ENCODE data around the gene ADAMTS7. TPM values are rescaled to one million over a fixed set of nuclear protein-coding genes. Genes with fewer than 3 reads are reported as not detected.

Gene ADAMTS7
- total and polyA plus RNA-seq, 2 of the 13 experiments (the other 11 are each of a cell fraction or from before 2014, with no cell fraction given): 0.09 to 0.12 TPM

- no peaks in the 10 kb centered on the region for H3K4me1 ChIP-seq (ENCODE audit: insufficient read depth, low read length)
- BruUV-seq (replicated peaks): no TSS peak
- H3K4me3 ChIP-seq (replicated peaks in 1 of 3; ENCODE audit: insufficient read depth in 1 of 3, low read depth in 2 of 3, low read length in 3 of 3): no peak overlapping the region
- H2AFZ ChIP-seq (ENCODE audit: low read length): no peak overlapping the region
- H3K27me3 ChIP-seq (ENCODE audit: control insufficient read depth in 1 of 2, insufficient read depth in 2 of 2, low read length in 2 of 2): no peaks in the 10 kb centered on the region; a peak in 1 of 5 replicates
- intact Hi-C loops (cut with micrococcal nuclease; ENCODE audit: unreplicated experiment) (no loop called here), in situ Hi-C loops (cut with HindIII; ENCODE audit: extremely low pct_ligation_motif_present, low pct_unique_long_range_greater_than_20kb) (loop anchor here (10.0 kb wide), 1 partner anchor 414 kb away; no protein-coding TSS in a partner anchor)
- POLR2A ChIA-PET: no interaction called here
- ATAC-seq (no peak), DNase-seq (ENCODE audit: low spot score) (no peak), FAIRE-seq (no peak)
- H3K27ac ChIP-seq (ENCODE audit: extremely low read length, insufficient read depth, low read length): no peak overlapping the region
- no peaks in the 10 kb centered on the region for H3K79me2 ChIP-seq (ENCODE audit: insufficient read depth, low read length)
- CTCF ChIA-PET (ENCODE audit: low intra/inter-chr PET ratio, low total read pairs): no interaction called here
- no peaks in the 10 kb centered on the region for H3K36me3 ChIP-seq (replicated peaks in 1 of 2; ENCODE audit: control insufficient read depth in 1 of 2, insufficient read depth in 2 of 2, low read length in 2 of 2)
- no peaks in the 10 kb centered on the region for H3K9me3 ChIP-seq (ENCODE audit: low read length)
- 46% methylated on average over 2 of the region's 2 CpGs for WGBS (ENCODE audit: low lambda C conversion rate)
- no peak for TF ChIP-seq ZNF878 (CRISPR knock-in tag; IDR thresholded peaks at IDR 0.05)
- no peak for TF ChIP-seq BORCS8-MEF2B (CRISPR knock-in tag; IDR thresholded peaks at IDR 0.05)
- no peak for TF ChIP-seq ZNF138 (CRISPR knock-in tag; IDR thresholded peaks at IDR 0.05; ENCODE audit: low read depth)
- no peak for TF ChIP-seq CREM (IDR thresholded peaks at IDR 0.05)
- TF ChIP-seq CREM (CRISPR knock-in tag; IDR thresholded peaks at IDR 0.05): no peak
- no peak for TF ChIP-seq NFIC (IDR thresholded peaks at IDR 0.05; ENCODE audit: low read length)
- TF ChIP-seq NFRKB (IDR thresholded peaks at IDR 0.05): no peak
- TF ChIP-seq TEF (CRISPR knock-in tag; IDR thresholded peaks at IDR 0.05): no peak
- TF ChIP-seq CHD4 (IDR thresholded peaks at IDR 0.05; ENCODE audit: borderline replicate concordance, low read length): no peak
- TF ChIP-seq, protein P1, sequence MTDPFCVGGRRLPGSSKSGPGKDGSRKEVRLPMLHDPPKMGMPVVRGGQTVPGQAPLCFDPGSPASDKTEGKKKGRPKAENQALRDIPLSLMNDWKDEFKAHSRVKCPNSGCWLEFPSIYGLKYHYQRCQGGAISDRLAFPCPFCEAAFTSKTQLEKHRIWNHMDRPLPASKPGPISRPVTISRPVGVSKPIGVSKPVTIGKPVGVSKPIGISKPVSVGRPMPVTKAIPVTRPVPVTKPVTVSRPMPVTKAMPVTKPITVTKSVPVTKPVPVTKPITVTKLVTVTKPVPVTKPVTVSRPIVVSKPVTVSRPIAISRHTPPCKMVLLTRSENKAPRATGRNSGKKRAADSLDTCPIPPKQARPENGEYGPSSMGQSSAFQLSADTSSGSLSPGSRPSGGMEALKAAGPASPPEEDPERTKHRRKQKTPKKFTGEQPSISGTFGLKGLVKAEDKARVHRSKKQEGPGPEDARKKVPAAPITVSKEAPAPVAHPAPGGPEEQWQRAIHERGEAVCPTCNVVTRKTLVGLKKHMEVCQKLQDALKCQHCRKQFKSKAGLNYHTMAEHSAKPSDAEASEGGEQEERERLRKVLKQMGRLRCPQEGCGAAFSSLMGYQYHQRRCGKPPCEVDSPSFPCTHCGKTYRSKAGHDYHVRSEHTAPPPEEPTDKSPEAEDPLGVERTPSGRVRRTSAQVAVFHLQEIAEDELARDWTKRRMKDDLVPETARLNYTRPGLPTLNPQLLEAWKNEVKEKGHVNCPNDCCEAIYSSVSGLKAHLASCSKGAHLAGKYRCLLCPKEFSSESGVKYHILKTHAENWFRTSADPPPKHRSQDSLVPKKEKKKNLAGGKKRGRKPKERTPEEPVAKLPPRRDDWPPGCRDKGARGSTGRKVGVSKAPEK (CRISPR knock-in tag; IDR thresholded peaks at IDR 0.05; ENCODE audit: borderline replicate concordance): no peak
- TF ChIP-seq ZSCAN22 (CRISPR knock-in tag; IDR thresholded peaks at IDR 0.05): no peak
- no peak for TF ChIP-seq CBX2 (IDR thresholded peaks at IDR 0.05; ENCODE audit: low read depth, low read length)
- no peak for TF ChIP-seq CBX2 (CRISPR knock-in tag; IDR thresholded peaks at IDR 0.05; ENCODE audit: low read depth)
- no peak for TF ChIP-seq YEATS4 (CRISPR knock-in tag; IDR thresholded peaks at IDR 0.05; ENCODE audit: borderline replicate concordance)
- no peak for TF ChIP-seq ATF7 (IDR thresholded peaks at IDR 0.05)
- no peak for TF ChIP-seq ATF7 (CRISPR knock-in tag; IDR thresholded peaks at IDR 0.05)
- no peak overlapping the region for H3K9ac ChIP-seq (ENCODE audit: insufficient read depth, low read depth, low read length)
- H4K20me1 ChIP-seq (ENCODE audit: insufficient read depth, low read length): no peaks in the 10 kb centered on the region
- no peak overlapping the region for H3K4me2 ChIP-seq (ENCODE audit: low read depth, low read length)
Observed at GRCh38 chr15:78718837-78719236, 92.4 kb downstream of the ADAMTS7 start.
